ENCODE data around the gene MGMT. TPM values are rescaled to one million over a fixed set of nuclear protein-coding genes. Genes with fewer than 3 reads are reported as not detected.

Gene MGMT
- total RNA-seq, 1 experiment from 2014 or later, result 11.5 TPM

GRCh38 chr10:129524936-129525335, 57.9 kb downstream of the MGMT start:
- CTCF ChIA-PET, result no interaction called here
- intact Hi-C loops (cut with micrococcal nuclease), result no loop called here

DNA sequence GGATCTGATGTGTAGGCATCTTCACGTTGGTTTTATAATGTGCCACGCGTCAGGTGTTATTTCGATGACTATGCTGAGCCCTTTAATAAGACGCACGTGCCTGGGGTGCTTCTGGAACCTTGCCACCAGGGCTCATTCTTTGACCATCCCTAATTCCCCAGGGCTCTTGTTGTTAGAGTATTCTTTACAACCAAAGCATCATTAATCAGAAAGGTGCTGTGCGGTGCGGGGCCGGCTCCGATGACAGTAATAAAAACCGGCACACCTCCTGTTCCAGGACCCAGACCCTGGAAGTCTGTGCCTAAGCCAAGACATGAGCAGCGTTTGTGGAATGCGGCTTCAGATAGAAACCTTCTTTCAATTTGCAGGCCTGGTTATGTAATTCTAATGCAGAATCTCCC, 58.4 kb downstream of the MGMT start:
- no peaks in the 10 kb centered on the region for H3K36me3 ChIP-seq (ENCODE audit: control insufficient read depth in 1 of 2, insufficient read depth in 2 of 2, low read length in 2 of 2)
- no peaks in the 10 kb centered on the region for H3K4me1 ChIP-seq (ENCODE audit: control insufficient read depth in 1 of 2, insufficient read depth in 2 of 2, low read length in 2 of 2)
- H4K20me1 ChIP-seq (ENCODE audit: insufficient read depth), result no peaks in the 10 kb centered on the region
- DNase-seq (ENCODE audit: low read depth, low spot score), result no peak
- CTCF ChIA-PET, result no interaction called here
- no peaks in the 10 kb centered on the region for H3K9me2 ChIP-seq (ENCODE audit: insufficient read depth)
- no peak for ATAC-seq
- H3K9ac ChIP-seq (ENCODE audit: low read length), result no peak overlapping the region
- BruUV-seq (replicated peaks), result no TSS peak
- peaks cover 4 to 17% of the 10 kb centered on the region in 2 experiments; a peak in 2 of 4 replicates for H3K9me3 ChIP-seq (ENCODE audit: control insufficient read depth in 1 of 2, insufficient read depth in 1 of 2, low read depth in 1 of 2, low read length in 2 of 2)
- no peak overlapping the region for H3K4me3 ChIP-seq (replicated peaks in 1 of 2; ENCODE audit: low read depth in 1 of 2, low read length in 2 of 2)
- H3K79me2 ChIP-seq (ENCODE audit: insufficient read depth, low read length), result no peaks in the 10 kb centered on the region
- POLR2A ChIA-PET, result no interaction called here
- TF ChIP-seq YY1 (IDR thresholded peaks at IDR 0.05; ENCODE audit: extremely low read depth, insufficient replicate concordance, low read depth, low read length) (no peak), SIN3A (IDR thresholded peaks at IDR 0.05; ENCODE audit: low read depth) (no peak), ZNF274 (IDR thresholded peaks at IDR 0.05; ENCODE audit: low read depth, low read length) (no peak), RAD21 (IDR thresholded peaks at IDR 0.05; ENCODE audit: low read depth) (no peak)
- intact Hi-C loops (cut with micrococcal nuclease), result no loop called here
- RAD21 ChIA-PET (ENCODE audit: low non-redundant PET in 1 of 2, low total read pairs in 2 of 2, uncharacterized antibody in 2 of 2, unreplicated experiment in 2 of 2), result no interaction called here
- H3K4me2 ChIP-seq (ENCODE audit: low read length), result no peak overlapping the region
- no peaks in the 10 kb centered on the region for H3K27me3 ChIP-seq (ENCODE audit: insufficient read depth, low read length)
- no peak overlapping the region for H3K27ac ChIP-seq (ENCODE audit: low read depth, low read length)
- no peak overlapping the region for H2AFZ ChIP-seq (ENCODE audit: low read depth, low read length, poor library complexity, severe bottlenecking)

More at GRCh38 chr10:129524936-129525335, 57.9 kb downstream of the MGMT start:
- Histone ChIP-seq H3K4me1 (ENCODE audit: control insufficient read depth in 1 of 2, insufficient read depth in 2 of 2, low read length in 2 of 2) (no peaks in the 10 kb centered on the region), H2AFZ (ENCODE audit: low read depth, low read length, poor library complexity, severe bottlenecking) (no peak overlapping the region), H3K27ac (ENCODE audit: low read depth, low read length) (no peak overlapping the region), H3K79me2 (ENCODE audit: insufficient read depth, low read length) (no peaks in the 10 kb centered on the region), H4K20me1 (ENCODE audit: insufficient read depth) (no peaks in the 10 kb centered on the region), H3K4me3 (replicated peaks in 1 of 2; ENCODE audit: low read depth in 1 of 2, low read length in 2 of 2) (no peak overlapping the region), H3K9ac (ENCODE audit: low read length) (no peak overlapping the region), H3K9me3 (ENCODE audit: control insufficient read depth in 1 of 2, insufficient read depth in 1 of 2, low read depth in 1 of 2, low read length in 2 of 2) (peaks cover 4 to 20% of the 10 kb centered on the region in 2 experiments; a peak in 2 of 4 replicates), H3K36me3 (ENCODE audit: control insufficient read depth in 1 of 2, insufficient read depth in 2 of 2, low read length in 2 of 2) (no peaks in the 10 kb centered on the region), H3K27me3 (ENCODE audit: insufficient read depth, low read length) (no peaks in the 10 kb centered on the region), H3K4me2 (ENCODE audit: low read length) (no peak overlapping the region), H3K9me2 (ENCODE audit: insufficient read depth) (no peaks in the 10 kb centered on the region)
- no peak for ATAC-seq
- no peak for DNase-seq (ENCODE audit: low read depth, low spot score)
- RAD21 ChIA-PET (ENCODE audit: low non-redundant PET in 1 of 2, low total read pairs in 2 of 2, uncharacterized antibody in 2 of 2, unreplicated experiment in 2 of 2), result no interaction called here
- POLR2A ChIA-PET, result no interaction called here
- BruUV-seq (replicated peaks), result no TSS peak
- TF ChIP-seq EGR1 (IDR thresholded peaks at IDR 0.05; ENCODE audit: low read depth) (no peak), SP1 (IDR thresholded peaks at IDR 0.05; ENCODE audit: low read depth) (no peak), CBX3 (IDR thresholded peaks at IDR 0.05; ENCODE audit: low read depth) (no peak), FOSL1 (IDR thresholded peaks at IDR 0.05; ENCODE audit: low read depth) (no peak), MAX (IDR thresholded peaks at IDR 0.05) (no peak), SIN3A (IDR thresholded peaks at IDR 0.05; ENCODE audit: low read depth) (no peak), EZH2 (IDR thresholded peaks at IDR 0.05) (no peak), CEBPB (IDR thresholded peaks at IDR 0.05; ENCODE audit: low read depth) (no peak), JUND (IDR thresholded peaks at IDR 0.05) (no peak), ELF1 (IDR thresholded peaks at IDR 0.05; ENCODE audit: borderline replicate concordance, low read depth) (no peak), ZFX (IDR thresholded peaks at IDR 0.05) (no peak), ZNF274 (IDR thresholded peaks at IDR 0.05; ENCODE audit: low read depth, low read length) (no peak), POLR2A (IDR thresholded peaks at IDR 0.05; ENCODE audit: borderline replicate concordance, extremely low read depth, insufficient read depth, insufficient read length) (no peak)
- TF ChIP-seq, protein P1, sequence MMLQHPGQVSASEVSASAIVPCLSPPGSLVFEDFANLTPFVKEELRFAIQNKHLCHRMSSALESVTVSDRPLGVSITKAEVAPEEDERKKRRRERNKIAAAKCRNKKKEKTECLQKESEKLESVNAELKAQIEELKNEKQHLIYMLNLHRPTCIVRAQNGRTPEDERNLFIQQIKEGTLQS (IDR thresholded peaks at IDR 0.05), result no peak
